Lung (tissue), 12 donors: ENCODE results near the gene PRX. TPM values are rescaled to one million over a fixed set of nuclear protein-coding genes. Genes with fewer than 3 reads are reported as not detected.
"Not testable (repeated sequence)": the region's sequence is repeated elsewhere in the genome, so short reads cannot be mapped to it uniquely, and the experiment has no call there.

Experiments
- ATAC-seq: fragments of 200-7000 bp; cut with Tn5 transposase; one replicate; pipeline ENCODE4 v1.9.1; 2020; ENCODE audit warnings: moderate number of reproducible peaks; ENCODE audit not compliant: insufficient read depth, low FRiP score
- DNase-seq, 3 donors: peaks; one replicate each; pipeline ENCODE4 v3.0.0-alpha.2; 2013 to 2017
- H3K27ac ChIP-seq, 2 donors: one replicate each; pipeline ENCODE4 v1.5.1; 2013; ENCODE audit warnings: mild to moderate bottlenecking in 2 of 2, moderate library complexity in 2 of 2, control low read depth in 1 of 2, inconsistent platforms in 1 of 2, low read depth in 1 of 2, low read length in 1 of 2
- H3K27me3 ChIP-seq, 3 donors: one replicate each; pipeline ENCODE4 v1.5.1; 2013; ENCODE audit warnings: low read length in 2 of 3; ENCODE audit not compliant: control insufficient read depth in 3 of 3, insufficient read depth in 3 of 3
- H3K36me3 ChIP-seq, 4 donors: one replicate each; pipeline ENCODE4 v1.5.1; 2013; ENCODE audit warnings: low read length in 4 of 4, mild to moderate bottlenecking in 1 of 4, moderate library complexity in 1 of 4; ENCODE audit not compliant: control insufficient read depth in 4 of 4, insufficient read depth in 4 of 4
- H3K4me1 ChIP-seq, 5 donors: one replicate each; pipeline ENCODE4 v1.5.1; 2013; ENCODE audit warnings: low read length in 5 of 5, mild to moderate bottlenecking in 2 of 5, moderate library complexity in 1 of 5; ENCODE audit not compliant: control insufficient read depth in 5 of 5, insufficient read depth in 5 of 5
- H3K4me3 ChIP-seq: one replicate; pipeline ENCODE4 v1.5.1; 2013; ENCODE audit warnings: mild to moderate bottlenecking, control low read depth, moderate library complexity
- H3K9ac ChIP-seq, 2 donors: one replicate each; pipeline ENCODE4 v1.5.1; 2013; ENCODE audit warnings: low read length in 2 of 2, control low read depth in 1 of 2; ENCODE audit not compliant: insufficient read depth in 1 of 2
- H3K9me3 ChIP-seq, 4 donors: one replicate each; pipeline ENCODE4 v1.5.1; 2013; ENCODE audit warnings: low read length in 3 of 4, mild to moderate bottlenecking in 1 of 4, moderate library complexity in 1 of 4; ENCODE audit not compliant: control insufficient read depth in 4 of 4, insufficient read depth in 3 of 4
- WGBS, 2 donors: extraction: QIAGEN DNeasy Blood & Tissue Kit; methylation state at CpG; one replicate each; pipeline ENCODE4 v1.1.7; 2013; 5-methylcytosine and 5-hydroxymethylcytosine counted together
- polyA plus RNA-seq, 2 donors: library from polyadenylated mRNA; stranded (reverse); fragments of 200-250 nt; gene quantifications; one replicate each; pipeline ENCODE4 v1.2.1, GENCODE V29; 2013
- total RNA-seq, 2 donors: library from RNA; depleted of rRNA in 1 of 2; stranded (reverse); fragments of >200 nt in 1 of 2; gene quantifications; one replicate each; pipeline ENCODE4 v1.2.1, GENCODE V29; 2014 to 2021
- TF ChIP-seq, protein P1 (sequence below): IDR thresholded peaks from 2 replicates; pipeline ENCODE4 v1.5.1; 2012; ENCODE audit warnings: mild to moderate bottlenecking; ENCODE audit errors: control extremely low read depth, extremely low read depth
- donor health status: control.
- donor health status: control.
- donor health status: Bipolar disorder and iron deficiency.
- donor health status: healthy.
- donor health status: DM: yes; HTN: yes; CAD: no.

Gene PRX
- total and polyA plus RNA-seq, 4 donors, result 16.9 to 43.8 (median 27.9) TPM

DNA sequence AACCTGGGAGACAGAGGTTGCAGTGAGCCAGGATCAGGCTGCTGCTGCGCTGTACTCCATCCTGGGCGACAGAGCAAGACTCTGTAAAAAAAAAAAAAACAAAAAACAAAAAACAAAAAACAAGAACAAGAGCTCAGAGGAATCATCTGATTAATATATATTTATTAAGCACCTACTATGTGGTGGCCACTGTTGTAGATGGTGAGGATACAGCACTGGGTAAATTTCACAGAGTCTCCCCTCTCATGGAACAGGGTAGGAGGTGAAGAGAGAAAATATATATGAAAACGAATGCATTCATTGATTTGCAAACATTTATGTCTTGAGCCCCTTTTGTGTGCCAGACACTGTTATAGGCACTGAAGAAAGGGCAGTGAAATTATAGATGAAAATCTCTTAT, 18.5 kb upstream of the PRX start:
- H3K27ac ChIP-seq, result no peak overlapping the region
- no peak overlapping the region for H3K4me3 ChIP-seq
- H3K27me3 ChIP-seq, result no peaks in the 10 kb centered on the region
- WGBS, 2 donors, result 92 to 96% methylated on average over 3 of the region's 3 CpGs
- ATAC-seq (no peak), DNase-seq (no peak)
- H3K4me1 ChIP-seq, result peaks cover 0 to 18% (median 0%) of the 10 kb centered on the region in 5 donors
- TF ChIP-seq, protein P1, sequence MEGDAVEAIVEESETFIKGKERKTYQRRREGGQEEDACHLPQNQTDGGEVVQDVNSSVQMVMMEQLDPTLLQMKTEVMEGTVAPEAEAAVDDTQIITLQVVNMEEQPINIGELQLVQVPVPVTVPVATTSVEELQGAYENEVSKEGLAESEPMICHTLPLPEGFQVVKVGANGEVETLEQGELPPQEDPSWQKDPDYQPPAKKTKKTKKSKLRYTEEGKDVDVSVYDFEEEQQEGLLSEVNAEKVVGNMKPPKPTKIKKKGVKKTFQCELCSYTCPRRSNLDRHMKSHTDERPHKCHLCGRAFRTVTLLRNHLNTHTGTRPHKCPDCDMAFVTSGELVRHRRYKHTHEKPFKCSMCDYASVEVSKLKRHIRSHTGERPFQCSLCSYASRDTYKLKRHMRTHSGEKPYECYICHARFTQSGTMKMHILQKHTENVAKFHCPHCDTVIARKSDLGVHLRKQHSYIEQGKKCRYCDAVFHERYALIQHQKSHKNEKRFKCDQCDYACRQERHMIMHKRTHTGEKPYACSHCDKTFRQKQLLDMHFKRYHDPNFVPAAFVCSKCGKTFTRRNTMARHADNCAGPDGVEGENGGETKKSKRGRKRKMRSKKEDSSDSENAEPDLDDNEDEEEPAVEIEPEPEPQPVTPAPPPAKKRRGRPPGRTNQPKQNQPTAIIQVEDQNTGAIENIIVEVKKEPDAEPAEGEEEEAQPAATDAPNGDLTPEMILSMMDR, result no peak
- no peak overlapping the region for H3K9ac ChIP-seq
- no peaks in the 10 kb centered on the region for H3K36me3 ChIP-seq
- H3K9me3 ChIP-seq, result no peaks in the 10 kb centered on the region

GRCh38 chr19:40430242-40430641, 17.1 kb upstream of the PRX start:
- WGBS, 2 donors, result 94 to 95% methylated on average over 10 of the region's 10 CpGs
- ATAC-seq, result not testable (repeated sequence)

DNA sequence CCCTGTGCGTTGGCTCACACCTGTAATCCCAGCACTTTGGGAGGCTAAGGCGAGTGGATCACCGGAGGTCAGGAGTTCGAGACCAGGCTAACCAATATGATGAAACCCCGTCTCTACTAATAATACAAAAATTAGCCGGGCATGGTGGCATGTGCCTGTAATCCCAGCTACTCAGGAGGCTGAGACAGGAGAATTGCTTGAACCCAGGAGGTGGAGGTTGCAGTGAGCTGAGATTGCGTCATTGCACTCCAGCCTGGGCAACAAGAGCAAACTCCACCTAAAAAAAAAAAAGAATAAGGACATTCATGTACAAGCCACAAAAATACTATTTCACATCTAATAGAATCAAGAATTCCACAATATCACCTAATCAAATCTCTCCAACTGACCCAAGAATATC, 15.0 kb upstream of the PRX start:
- not testable (repeated sequence) for ATAC-seq, H3K36me3 ChIP-seq, H3K9ac ChIP-seq, H3K4me3 ChIP-seq, H3K27ac ChIP-seq, H3K9me3 ChIP-seq, H3K27me3 ChIP-seq, DNase-seq
- peaks cover 0 to 19% (median 0%) of the 10 kb centered on the region in 5 donors for H3K4me1 ChIP-seq
- 95 to 96% methylated on average over 7 of the region's 7 CpGs for WGBS, 2 donors

More at GRCh38 chr19:40430242-40430641, 17.1 kb upstream of the PRX start:
- DNase-seq, H3K9ac ChIP-seq, H3K27me3 ChIP-seq, H3K27ac ChIP-seq, H3K4me3 ChIP-seq, H3K36me3 ChIP-seq, H3K9me3 ChIP-seq: not testable (repeated sequence)
- peaks cover 0 to 18% (median 0%) of the 10 kb centered on the region in 5 donors for H3K4me1 ChIP-seq

- TF ChIP-seq, protein P1, result peak; percentile 5
- H3K27ac ChIP-seq, result peak within 1 kb of the TSS; percentile 98 to 100
- WGBS, 2 donors, result 1% methylated on average over 60 to 75 of the region's 75 CpGs
- H3K4me3 ChIP-seq, result peak within 1 kb of the TSS; percentile 66
- H3K27me3 ChIP-seq, result no peaks in the 10 kb centered on the region
- DNase-seq, result peak; percentile 100
- no peaks in the 10 kb centered on the region for H3K9me3 ChIP-seq
- ATAC-seq, result peak; percentile 93
- H3K36me3 ChIP-seq, result peaks cover 5 to 11% (median 9%) of the 10 kb centered on the region in 4 donors
- peaks cover 0 to 17% (median 2%) of the 10 kb centered on the region in 5 donors for H3K4me1 ChIP-seq
- peak within 1 kb of the TSS; percentile 87 to 91 for H3K9ac ChIP-seq
Measured at GRCh38 chr19:40425450-40426287, 12.5 kb upstream of the PRX start, which contains the start of gene SERTAD1. TSS of gene SERTAD1 (minus strand) at chr19:40425992. CDS start at chr19:40423546, 2,446 bp downstream.
